Stomach (tissue), 9 donors: ENCODE results near the gene VEGFC. TPM values are rescaled to one million over a fixed set of nuclear protein-coding genes. Genes with fewer than 3 reads are reported as not detected.

ENCODE experiments used
- DNase-seq, 2 donors: peaks; one replicate each; pipeline versions ENCODE4 v3.0.0 to v3.0.0-alpha.2; 2013 to 2019
- H3K27ac ChIP-seq, 5 donors: fragments of 200-600 bp in 4 of 5; sonication (generic) in 4 of 5; one replicate each; pipeline ENCODE4 v1.5.1; 2013 to 2019; ENCODE audit warnings: mild to moderate bottlenecking in 1 of 5, moderate library complexity in 1 of 5
- H3K27me3 ChIP-seq, 3 donors: fragments of 200-600 bp; sonication (generic); one replicate each; pipeline ENCODE4 v1.5.1; 2017 to 2019; ENCODE audit warnings: mixed run types in 1 of 3
- H3K36me3 ChIP-seq, 4 donors: fragments of 200-600 bp; sonication (generic); 1 replicate in 3 of 4; 2 replicates in 1 of 4; pipeline ENCODE4 v1.5.1; 2016 to 2019
- H3K4me1 ChIP-seq, 4 donors: fragments of 200-600 bp; sonication (generic); one replicate each; pipeline ENCODE4 v1.5.1; 2016 to 2019
- H3K4me3 ChIP-seq, 4 donors: fragments of 200-600 bp; sonication (generic) in 3 of 4; one replicate each; pipeline ENCODE4 v1.5.1; 2016 to 2019; ENCODE audit warnings: mild to moderate bottlenecking in 1 of 4
- H3K9me3 ChIP-seq, 4 donors: fragments of 200-600 bp; sonication (generic); one replicate each; pipeline ENCODE4 v1.5.1; 2016 to 2019
- CTCF ChIP-seq, 7 experiments: fragments of 450-650 bp in 4 of 7; fragments of 200-600 bp in 3 of 7; sonication (generic) in 3 of 7; IDR thresholded peaks; one replicate each; pipeline ENCODE4 v1.5.1; 2016 to 2019; ENCODE audit warnings: antibody characterized with exemption in 7 of 7, control low read depth in 2 of 7, mild to moderate bottlenecking in 1 of 7
- EP300 ChIP-seq: sonication (generic); formaldehyde crosslinking; IDR thresholded peaks from one replicate; pipeline ENCODE4 v1.6.1; 2017; ENCODE audit warnings: antibody characterized with exemption
- POLR2A ChIP-seq, 4 donors: fragments of 450-650 bp; IDR thresholded peaks; one replicate each; pipeline ENCODE4 v1.6.1; 2016; ENCODE audit warnings: antibody characterized with exemption in 4 of 4, control low read depth in 2 of 4, mild to moderate bottlenecking in 1 of 4, moderate library complexity in 1 of 4
- POLR2AphosphoS5 ChIP-seq, 3 donors: sonication (generic); formaldehyde crosslinking; IDR thresholded peaks; one replicate each; pipeline ENCODE4 v1.6.1; 2016; ENCODE audit warnings: antibody characterized with exemption in 3 of 3
- whole genome bisulfite sequencing, 5 donors: extraction: QIAGEN DNeasy Blood & Tissue Kit in 3 of 5; methylation state at CpG; one replicate each; pipeline versions ENCODE4 v1.1.5 to v1.1.7; 2013 to 2018; 5-methylcytosine and 5-hydroxymethylcytosine counted together
- intact Hi-C: fragments of 100-400 bp; cut with DNase I; formaldehyde crosslinking; loops from one replicate; pipeline ENCODE4 v1.15.1; 2023; ENCODE audit warnings: low total_unique reads
- polyA plus RNA-seq, 3 donors: library from polyadenylated mRNA; stranded (reverse); fragments of 200-250 nt; gene quantifications; one replicate each; pipeline ENCODE4 v1.2.3, GENCODE V29; 2013
- total RNA-seq, 5 donors: library from RNA; depleted of rRNA; stranded (reverse); fragments of >200 nt; gene quantifications; one replicate each; pipeline versions ENCODE4 v1.1.0 to v1.2.3, GENCODE V29; 2014 to 2016
- donor health status: healthy with polysubstance abuse.
- donor health status: Bipolar disorder and iron deficiency.
- donor health status: healthy.

VEGFC gene
- total and polyA plus RNA-seq, 8 donors, result 0.45 to 6.4 (median 1.3) TPM; not detected in 2

- Histone ChIP-seq H3K4me3 (no peak overlapping the region), H3K4me1 (peaks cover 0 to 14% (median 2%) of the 10 kb centered on the region in 4 donors), H3K9me3 (no peaks in the 10 kb centered on the region), H3K27ac (no peak overlapping the region), H3K27me3 (no peaks in the 10 kb centered on the region), H3K36me3 (no peaks in the 10 kb centered on the region)
- intact Hi-C loops, result no loop called here
- WGBS, 5 donors, result 83 to 88% (median 84%) methylated on average over 4 of the region's 4 CpGs
- no peak for DNase-seq
- TF ChIP-seq EP300 (no peak), POLR2A (IDR thresholded peaks at IDR 0.05) (no peak), POLR2AphosphoS5 (IDR thresholded peaks at IDR 0.05) (no peak), CTCF (IDR thresholded peaks at IDR 0.05) (no peak)
These were observed 115.8 kb downstream of the VEGFC start for GRCh38 chr4:176676901-176677300.

DNA sequence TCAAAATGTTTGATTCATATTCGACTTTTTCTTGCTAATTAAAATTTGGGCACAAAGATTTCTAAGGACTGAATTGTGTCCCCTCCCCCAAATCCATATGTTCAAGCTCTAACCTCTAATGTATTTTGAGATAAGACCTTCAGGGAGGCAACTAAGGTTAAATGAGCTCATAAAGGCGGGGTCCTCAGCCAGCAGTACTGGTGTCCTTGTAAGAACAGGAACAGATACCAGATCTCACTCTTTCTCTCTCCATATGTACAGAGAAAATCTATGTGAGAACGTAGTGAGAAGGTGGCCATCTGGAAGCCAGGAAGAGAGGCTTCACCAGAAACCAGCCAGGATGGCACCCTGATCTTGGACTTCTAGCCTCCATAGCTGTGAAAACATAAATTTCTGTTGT lies 116.9 kb downstream of the VEGFC start:
- Histone ChIP-seq H3K9me3 (no peaks in the 10 kb centered on the region), H3K4me3 (no peak overlapping the region), H3K4me1 (peaks cover 0 to 9% (median 2%) of the 10 kb centered on the region in 4 donors), H3K36me3 (no peaks in the 10 kb centered on the region), H3K27ac (no peak overlapping the region), H3K27me3 (no peaks in the 10 kb centered on the region)
- no peak for DNase-seq
- intact Hi-C loops, result no loop called here
- TF ChIP-seq POLR2A (IDR thresholded peaks at IDR 0.05), result no peak
- TF ChIP-seq POLR2AphosphoS5 (IDR thresholded peaks at IDR 0.05), result no peak
- no peak for TF ChIP-seq EP300
- TF ChIP-seq CTCF (IDR thresholded peaks at IDR 0.05), result no peak
- WGBS, 5 donors, result 59 to 75% (median 63%) methylated on average over 3 of the region's 3 CpGs

- Histone ChIP-seq H3K27me3 (no peaks in the 10 kb centered on the region), H3K9me3 (no peaks in the 10 kb centered on the region), H3K36me3 (no peaks in the 10 kb centered on the region), H3K4me1 (no peaks in the 10 kb centered on the region), H3K4me3 (no peak overlapping the region), H3K27ac (no peak overlapping the region)
- TF ChIP-seq POLR2A (IDR thresholded peaks at IDR 0.05) (no peak), CTCF (IDR thresholded peaks at IDR 0.05) (no peak), POLR2AphosphoS5 (IDR thresholded peaks at IDR 0.05) (no peak), EP300 (no peak)
- intact Hi-C loops, result no loop called here
- DNase-seq, result no peak
- whole genome bisulfite sequencing, 5 donors, result 71 to 86% (median 79%) methylated on average over 9 of the region's 9 CpGs
These were observed 121.2 kb downstream of the VEGFC start for GRCh38 chr4:176671532-176671931.

- no peak for DNase-seq
- H3K27ac ChIP-seq, result no peak overlapping the region
- 16 to 56% (median 36%) methylated on average over 2 of the region's 2 CpGs for WGBS, 5 donors
- TF ChIP-seq CTCF (IDR thresholded peaks at IDR 0.05) (no peak), EP300 (no peak), POLR2A (IDR thresholded peaks at IDR 0.05) (no peak), POLR2AphosphoS5 (IDR thresholded peaks at IDR 0.05) (no peak)
- H3K9me3 ChIP-seq, result no peaks in the 10 kb centered on the region
- H3K4me3 ChIP-seq, result no peak overlapping the region
- H3K27me3 ChIP-seq, result no peaks in the 10 kb centered on the region
- H3K36me3 ChIP-seq, result no peaks in the 10 kb centered on the region
- intact Hi-C loops, result no loop called here
- no peaks in the 10 kb centered on the region for H3K4me1 ChIP-seq
These were observed 124.4 kb downstream of the VEGFC start for GRCh38 chr4:176668324-176668723.
